AG08395 (cell line): ENCODE results near the gene TNNT2.
A peak's percentile ranks its signal among the peaks of the same experiment; 100 is the strongest.

Experiments
- DNase-seq: peaks from one replicate; pipeline ENCODE4 v3.0.0; 2012; ENCODE audit warnings: mixed read lengths, low spot score

TNNT2 gene

DNA sequence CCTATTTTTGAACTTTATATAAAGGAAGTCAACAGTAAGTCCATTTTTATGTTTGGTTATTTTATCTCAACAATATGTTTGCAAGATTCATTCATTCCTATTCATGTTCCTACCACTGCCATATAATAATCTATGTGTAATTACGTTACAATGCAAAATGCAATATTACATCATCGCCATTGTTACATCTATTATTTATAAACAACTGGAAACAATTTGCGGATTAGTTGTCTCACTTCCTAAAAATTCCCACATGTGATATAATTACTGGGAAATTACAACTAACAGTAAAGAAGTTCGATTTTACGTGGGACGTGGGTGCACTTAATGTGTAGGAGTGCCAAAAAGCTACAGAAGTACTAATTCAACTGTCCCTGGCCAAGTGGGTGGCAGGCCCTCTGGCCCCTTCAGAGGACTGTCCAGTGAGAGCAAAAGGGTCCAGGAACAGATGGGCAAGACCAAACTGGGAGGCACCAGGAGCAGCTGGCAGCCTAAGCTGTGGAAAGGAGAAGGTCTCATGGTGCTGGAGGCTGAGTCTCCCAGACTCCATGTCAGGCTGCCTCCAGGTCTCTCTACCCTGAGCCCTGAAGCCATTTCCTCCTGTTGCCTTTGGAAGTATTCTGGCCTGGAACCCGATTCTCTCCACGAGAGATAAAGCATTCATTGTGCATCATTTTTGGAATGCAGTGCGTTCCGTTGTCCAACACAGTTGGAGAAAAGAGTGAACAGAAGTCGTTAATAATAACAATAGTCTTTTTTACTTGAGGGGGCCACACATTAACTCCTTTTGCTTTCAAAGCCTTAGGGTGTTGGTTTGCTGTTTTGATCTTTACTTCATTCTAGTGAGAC is 42.9 kb downstream of the TNNT2 start:
- peak; percentile 33 for DNase-seq

DNA sequence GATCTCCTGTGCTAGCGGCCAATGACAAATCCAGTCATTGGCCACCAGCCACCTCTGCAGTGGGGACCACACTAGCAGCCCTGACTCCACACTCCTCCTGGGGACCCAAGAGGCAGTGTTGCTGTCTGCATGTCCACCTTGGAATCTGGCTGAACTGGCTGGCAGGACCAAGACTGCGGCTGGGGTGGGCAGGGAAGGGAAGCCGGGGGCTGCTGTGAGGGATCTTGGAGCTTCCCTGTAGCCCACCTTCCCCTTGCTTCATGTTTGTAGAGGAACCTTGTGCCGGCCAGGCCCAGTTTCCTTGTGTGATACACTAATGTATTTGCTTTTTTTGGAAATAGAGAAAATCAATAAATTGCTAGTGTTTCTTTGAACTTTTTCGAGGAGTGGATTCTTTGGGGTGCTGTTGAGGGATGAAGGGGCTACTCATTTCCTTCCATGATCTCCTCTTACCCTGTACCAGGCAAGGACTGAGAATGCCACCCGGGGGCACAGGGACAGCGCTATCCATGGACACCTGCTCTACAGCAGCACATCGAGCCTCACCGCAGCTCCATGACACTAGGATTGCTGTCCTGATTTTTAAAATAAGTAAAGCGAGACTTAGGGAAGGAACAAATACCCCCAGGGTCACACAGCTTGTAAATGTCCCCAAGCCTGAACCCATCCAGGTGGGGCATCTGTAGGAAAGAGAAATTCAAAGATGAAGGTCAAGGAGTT is 44.7 kb downstream of the TNNT2 start:
- no peak for DNase-seq

DNA sequence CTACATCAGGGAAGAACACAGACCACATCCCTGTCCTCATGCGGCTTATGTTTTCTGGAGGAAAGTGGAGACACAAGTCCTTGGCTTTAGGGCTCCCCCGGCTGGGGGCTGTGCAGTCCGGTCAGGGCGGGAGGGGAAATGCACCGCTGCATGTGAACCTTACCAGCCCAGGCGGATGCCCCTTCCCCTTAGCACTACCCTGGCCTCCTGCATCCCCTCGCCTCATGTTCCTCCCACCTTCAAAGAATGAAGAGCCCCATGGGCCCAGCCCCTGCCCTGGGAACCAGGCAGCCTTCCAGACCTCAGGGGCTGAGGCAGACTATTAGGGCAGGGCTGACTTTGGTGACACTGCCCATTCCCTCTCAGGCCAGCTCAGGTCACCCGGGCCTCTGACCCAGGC is 45.5 kb downstream of the TNNT2 start:
- DNase-seq: no peak

DNA sequence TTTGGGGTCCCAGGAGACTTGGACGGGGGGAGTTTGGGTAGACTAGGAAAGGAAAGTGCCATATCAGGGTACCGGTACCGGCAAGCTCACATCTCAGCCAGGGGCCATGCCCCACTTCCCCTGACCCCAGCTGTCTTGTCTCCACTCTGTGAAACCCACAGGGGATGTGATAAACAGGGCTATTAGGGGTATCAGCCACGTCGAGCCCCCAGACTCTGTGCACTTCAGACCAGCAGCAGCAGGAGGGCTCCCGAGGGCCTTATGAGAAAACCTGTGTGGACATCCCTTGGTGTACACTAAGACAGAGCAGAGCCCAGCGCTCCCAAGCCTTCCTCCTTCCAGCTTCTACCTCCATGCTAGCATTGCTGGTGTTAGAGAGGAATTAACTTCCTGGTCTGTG is 46.3 kb downstream of the TNNT2 start:
- no peak for DNase-seq

DNA sequence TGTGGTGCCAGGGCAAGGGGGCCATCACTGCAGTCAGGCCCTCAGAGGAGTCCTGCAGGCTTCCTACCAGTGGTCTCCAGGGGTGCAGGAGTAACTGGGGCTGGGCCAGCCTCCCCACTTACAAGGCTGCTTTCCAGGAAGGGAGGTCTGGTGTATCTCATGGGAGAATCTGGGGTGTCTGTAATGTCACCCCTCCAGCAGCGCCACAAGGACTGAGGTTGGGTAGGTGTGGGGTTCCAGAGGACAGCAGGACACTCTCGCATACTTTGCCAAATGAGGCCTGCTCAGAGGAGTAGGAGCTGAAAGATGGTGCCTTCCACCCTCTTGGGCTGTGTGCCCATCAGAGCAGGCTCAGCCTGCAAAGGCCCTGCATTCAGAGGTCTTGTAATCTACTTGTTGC is 46.9 kb downstream of the TNNT2 start:
- DNase-seq: no peak

DNA sequence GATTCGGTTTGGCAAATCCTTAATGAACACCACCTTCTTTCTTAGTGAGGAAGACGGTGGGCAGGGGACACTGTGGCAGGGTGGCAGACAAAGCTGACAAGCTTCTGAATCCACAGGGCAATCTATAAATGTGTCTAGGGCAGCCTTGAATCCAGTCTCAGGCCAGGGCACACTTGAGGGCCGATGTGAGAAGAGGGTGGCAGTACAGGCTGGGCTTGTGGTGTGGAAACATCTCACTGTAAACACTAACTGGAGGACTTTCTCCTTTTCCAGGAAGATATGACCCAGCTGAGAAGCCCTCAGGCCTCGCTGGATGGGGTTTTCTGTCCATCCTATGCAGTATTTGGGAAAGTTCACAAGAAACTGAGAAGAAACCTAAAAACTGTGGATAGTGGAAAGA is 47.7 kb downstream of the TNNT2 start:
- no peak for DNase-seq

DNA sequence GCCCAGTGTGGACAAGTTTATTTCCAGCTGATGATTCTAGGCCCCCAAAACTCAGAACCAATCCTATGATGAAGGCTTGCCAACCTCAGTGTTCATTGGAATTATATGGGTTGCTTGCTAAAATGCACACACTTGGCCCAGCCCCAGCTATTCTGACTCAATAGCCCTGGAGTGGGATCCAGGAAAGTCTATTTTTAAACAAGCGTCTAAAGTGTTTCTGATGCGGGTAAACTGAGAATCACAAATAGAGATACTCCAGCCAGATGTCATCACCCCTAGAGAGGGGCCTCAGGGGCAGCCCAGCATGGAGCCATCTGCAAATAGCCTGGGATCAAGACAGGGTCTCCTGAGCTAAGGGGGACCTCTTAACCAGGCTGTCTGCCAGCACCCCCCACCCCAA is 48.2 kb downstream of the TNNT2 start:
- DNase-seq: peak; percentile 28

DNA sequence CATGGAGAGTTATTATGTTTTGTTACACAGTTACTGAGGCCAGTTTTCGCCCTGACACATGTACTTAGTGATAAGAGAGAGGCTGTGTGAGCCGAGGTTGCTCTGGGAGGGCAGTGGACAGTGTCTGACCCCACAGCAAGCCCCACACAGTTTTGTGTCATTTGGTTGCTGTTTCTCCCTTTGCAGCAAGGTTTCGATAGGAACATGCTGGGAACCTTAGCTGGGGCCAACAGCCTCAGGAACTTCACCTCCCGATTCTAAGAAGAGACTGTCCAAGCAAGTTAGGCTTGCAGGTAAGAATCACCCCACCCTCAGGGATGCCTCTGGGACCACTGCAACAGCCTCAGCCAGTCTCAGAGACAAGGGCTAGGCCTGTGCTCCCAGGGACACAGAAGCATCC is 48.9 kb downstream of the TNNT2 start:
- DNase-seq: no peak

DNA sequence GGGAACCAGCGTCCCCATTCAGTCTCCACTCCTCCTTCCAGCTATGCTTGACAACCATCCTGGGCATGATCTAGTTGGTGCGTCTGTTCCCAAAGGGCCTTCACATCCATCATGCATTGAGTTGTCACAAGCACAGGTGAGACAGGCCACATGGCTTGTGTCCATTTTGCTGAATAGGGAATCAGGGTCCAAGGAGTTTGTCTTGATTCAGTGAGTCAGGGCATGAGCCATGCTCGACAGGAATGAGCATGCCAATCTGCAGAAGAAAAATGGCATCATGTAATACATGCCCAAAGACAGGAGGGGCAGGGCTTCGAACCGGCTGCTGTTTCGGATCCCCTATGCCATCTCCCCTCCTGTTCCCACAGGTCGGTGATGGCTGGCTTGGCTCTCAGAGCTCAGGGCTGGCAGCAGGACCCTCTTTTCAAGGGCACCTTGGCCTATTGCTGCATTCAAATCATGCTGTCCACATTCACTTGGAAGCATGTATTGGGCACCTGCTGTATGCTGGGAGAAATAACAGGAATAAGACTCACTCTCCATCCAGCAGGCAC is 49.7 kb downstream of the TNNT2 start:
- DNase-seq: no peak

DNA sequence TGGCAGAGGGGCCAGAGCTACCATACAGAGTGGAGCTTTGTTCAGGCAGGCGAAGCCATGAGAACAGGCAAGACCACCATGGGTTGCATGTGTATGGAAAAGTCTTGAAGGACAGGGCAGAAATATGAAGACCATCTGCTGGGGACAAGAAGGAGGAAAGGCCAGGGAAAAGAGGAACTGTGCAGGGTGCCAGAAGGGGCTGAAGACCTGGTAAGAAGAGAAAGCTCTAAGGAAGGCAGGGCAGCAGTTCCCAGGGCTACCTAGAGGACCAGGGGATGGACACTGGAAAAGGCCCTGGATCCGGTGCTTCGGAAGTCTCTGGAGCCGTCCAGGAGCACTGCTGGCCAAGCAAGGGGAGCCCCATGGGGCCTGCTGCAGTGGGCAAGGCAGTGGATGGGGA is 50.8 kb downstream of the TNNT2 start:
- DNase-seq: no peak

DNA sequence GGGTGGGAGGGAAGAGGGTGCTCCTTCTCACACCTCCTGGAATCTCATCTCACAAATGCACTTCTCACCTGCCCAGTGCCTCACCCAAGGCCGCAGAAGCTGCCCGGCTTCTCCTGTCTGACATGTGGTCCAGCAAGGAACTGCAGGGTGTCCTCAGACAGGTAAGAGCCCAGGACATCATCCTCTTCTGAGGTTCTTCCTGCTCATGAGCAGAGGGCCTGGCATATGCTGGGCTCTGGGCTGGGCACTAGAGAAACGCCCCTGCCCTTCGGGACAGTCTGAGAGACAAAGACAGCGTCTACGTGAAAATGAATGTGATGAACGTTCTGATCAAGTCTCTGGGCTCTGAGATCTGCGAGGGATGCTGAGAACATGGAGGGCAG is 51.8 kb downstream of the TNNT2 start:
- DNase-seq: no peak

DNA sequence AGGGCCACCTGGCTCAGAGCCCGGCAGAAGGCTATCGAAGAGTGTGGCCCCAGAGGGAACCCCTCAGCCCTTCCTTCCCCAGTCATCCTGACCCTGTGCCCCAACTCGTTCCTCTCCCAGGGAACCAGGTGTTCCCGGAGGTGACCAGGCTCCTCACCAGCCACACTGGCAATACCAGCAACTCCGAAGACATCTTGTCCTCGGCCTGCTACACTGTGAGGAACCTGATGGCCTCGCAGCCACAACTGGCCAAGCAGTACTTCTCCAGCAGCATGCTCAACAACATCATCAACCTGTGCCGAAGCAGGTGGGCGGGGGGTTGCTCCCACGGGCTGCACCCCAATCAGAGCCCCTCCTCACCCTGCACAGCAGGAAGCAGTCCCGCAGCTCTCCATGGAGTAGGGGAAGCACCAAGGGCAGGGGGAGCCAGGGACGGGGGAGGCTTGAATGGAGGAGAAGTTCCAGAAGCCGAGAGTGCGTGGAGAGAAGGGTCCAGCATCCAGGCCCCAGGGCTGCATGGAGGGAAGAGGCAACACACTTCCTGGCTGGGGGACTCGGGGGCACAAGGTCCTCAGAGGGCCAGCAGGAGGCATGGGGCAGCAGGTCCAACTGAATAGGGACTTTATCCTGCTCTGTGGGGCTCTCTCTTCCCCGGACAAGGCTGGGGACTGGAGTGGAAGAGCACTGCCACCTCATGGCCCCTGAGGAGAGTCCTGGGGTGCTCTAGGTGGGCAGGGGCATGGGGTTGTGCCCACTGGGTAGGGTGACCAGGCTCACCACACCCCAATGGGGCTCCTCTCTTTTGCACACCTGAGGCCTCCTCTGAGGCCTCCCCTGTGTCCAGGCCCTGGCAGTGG is 52.4 kb downstream of the TNNT2 start:
- DNase-seq: no peak

DNA sequence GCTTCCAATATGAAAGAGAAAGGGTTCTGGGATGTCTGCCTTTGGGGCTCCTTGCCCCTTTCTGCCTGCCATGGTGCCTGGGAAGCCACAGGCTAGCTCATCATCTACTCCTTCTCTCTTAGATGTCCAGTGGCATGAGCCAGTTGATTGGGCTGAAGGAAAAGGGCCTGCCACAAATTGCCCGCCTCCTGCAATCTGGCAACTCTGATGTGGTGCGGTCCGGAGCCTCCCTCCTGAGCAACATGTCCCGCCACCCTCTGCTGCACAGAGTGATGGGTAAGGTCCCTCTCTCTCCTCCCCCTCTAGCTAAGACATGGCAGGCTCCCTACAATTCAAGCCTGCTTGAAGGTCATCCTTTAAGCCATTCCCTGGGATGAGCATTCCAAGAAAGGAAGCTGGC is 53.2 kb downstream of the TNNT2 start:
- no peak for DNase-seq

DNA sequence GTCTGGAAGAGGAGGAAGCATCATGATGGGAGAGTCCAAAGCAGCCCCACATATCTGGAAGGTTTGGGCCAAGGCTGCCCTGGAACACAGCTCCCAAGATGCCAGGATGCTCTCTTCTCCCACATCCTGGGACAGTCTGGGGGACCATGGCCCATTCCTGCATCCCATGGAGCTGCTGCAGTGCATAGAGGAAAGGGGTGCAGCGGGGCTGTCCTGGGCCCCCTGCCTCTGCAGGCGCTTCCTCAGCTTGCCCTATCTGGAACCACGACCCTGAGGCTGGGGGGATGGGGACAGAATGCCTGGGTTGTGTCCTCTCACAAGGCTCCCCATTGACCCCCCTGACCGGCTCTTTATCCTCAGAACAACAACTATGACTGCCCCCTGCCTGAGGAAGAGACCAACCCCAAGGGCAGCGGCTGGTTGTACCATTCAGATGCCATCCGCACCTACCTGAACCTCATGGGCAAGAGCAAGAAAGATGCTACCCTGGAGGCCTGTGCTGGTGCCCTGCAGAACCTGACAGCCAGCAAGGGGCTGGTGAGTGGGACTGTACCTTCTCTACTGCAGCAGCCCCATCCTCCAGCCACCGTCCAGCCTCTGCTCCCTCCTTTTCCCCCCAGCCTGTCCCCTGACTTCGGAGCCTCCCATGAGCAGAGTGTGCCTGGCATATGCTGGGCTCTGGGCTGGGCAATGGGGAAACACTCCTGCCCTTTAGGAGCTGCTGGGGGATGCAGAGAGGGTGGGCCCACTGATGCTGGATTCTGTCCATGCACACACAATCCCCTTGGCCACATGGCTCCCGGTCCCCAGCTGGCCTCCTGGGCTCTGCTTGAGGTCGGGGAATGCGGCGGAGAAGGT is 54.6 kb downstream of the TNNT2 start:
- no peak for DNase-seq

DNA sequence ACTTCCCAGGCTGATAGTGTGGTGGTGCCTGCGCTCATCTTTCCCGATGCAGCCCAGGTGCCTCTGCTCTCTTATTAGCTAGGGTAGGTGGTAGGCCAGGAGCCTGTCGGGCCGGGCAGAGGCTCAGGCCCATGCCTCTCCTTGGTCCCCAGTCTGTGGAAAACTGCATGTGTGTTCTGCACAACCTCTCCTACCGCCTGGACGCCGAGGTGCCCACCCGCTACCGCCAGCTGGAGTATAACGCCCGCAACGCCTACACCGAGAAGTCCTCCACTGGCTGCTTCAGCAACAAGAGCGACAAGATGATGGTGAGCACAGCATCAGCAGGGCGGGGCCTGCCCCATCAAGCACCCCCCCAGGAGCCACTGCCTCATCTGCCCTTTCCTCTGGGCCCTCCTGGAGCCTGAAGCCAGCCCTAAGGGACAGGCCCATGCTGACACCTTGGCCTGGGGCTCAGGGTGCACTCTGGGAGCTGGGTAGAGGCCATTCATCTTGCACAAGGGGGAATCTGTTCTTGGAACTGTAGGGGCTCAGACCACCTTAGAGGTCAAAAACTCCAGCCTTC is 55.6 kb downstream of the TNNT2 start:
- DNase-seq: no peak

DNA sequence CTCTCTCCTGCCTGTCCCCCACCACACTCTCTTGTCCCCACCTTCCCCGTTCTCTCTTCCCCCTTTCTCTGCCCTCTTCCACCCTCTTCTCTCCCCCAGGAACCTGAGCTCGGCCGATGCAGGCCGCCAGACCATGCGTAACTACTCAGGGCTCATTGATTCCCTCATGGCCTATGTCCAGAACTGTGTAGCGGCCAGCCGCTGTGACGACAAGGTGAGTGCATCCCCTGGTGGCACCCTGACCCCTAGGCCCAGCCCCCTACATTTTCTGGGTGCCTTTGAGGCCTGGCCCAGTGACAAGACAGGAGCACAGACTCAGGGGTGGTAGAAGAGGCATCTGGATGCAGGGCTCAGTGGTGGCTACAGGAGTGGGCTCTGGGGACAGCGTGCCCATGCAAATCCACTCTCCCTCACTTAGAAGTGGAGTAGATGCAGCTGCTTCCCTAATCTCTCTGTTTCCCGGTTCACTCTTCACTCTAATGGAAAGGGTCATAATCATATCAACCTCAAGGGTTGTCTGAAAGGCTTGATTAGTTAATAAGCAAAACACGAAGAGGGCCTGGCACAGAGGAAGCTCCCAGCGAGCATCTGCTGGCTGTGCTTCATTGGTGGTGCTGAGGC is 57.2 kb downstream of the TNNT2 start:
- no peak for DNase-seq

DNA sequence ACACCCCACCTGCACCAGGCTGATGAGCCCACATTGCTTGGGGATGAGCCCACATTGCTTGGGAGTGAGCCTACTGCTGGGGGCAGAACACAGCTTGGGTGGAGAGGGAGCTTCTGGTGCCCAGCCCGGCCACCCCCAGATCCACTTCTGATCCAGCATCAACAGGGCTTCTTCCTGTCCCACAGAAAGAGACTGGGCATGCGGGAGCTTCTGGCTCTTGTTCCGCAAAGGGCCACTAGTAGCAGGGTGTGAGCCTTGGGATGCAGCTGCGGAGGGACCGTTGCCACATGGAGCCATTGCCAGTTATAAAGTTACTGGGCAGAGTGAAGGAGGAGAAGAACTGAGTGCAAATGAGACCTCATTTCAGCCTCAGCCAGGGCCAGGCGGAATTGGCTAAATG is 57.8 kb downstream of the TNNT2 start:
- DNase-seq: no peak

DNA sequence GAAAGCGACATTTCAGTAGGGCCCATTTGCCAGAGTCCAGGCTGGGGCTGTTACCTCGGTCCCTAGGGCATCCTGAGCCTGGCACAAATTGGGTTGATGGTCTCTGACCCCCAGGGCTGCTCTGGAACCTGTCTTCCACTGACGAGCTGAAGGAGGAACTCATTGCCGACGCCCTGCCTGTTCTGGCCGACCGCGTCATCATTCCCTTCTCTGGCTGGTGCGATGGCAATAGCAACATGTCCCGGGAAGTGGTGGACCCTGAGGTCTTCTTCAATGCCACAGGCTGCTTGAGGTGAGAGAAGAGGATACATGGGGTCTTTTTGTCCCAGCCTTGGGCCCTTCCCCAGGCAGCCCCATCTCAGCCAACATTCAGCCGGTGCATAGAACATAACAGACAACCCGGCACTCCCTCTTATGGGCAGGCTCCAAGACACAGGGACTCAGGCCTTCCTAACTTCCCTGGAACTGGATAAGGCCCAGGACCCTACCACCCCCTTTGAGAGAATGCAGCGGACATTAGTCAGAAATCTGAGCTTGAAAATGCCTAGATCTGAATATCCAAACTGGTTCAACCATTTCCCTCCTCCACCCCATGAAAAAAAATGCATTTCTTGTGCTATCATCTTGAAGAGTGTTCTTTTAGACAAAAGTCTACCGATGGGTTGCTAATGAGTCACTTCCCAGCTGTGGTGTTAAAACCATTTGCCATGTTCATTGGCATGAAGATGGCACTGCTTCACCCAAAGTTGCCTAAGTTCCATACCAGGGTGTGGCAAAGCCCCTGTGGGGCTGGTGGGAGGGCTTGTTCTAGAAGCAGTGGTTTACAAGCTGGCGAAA is 58.8 kb downstream of the TNNT2 start:
- DNase-seq: no peak

DNA sequence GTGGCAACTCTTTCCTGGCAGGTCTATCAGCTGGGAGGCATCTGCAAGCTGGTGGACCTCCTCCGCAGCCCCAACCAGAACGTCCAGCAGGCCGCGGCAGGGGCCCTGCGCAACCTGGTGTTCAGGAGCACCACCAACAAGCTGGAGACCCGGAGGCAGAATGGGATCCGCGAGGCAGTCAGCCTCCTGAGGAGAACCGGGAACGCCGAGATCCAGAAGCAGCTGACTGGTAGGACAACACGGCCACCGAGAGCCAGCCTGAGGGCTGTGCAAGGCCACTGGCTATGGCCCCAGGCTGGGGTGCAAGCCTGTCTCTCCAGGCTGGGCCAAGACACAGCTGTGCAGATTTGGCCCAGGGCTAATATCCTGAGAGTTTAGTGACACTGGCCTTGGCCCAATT is 59.9 kb downstream of the TNNT2 start:
- no peak for DNase-seq

DNA sequence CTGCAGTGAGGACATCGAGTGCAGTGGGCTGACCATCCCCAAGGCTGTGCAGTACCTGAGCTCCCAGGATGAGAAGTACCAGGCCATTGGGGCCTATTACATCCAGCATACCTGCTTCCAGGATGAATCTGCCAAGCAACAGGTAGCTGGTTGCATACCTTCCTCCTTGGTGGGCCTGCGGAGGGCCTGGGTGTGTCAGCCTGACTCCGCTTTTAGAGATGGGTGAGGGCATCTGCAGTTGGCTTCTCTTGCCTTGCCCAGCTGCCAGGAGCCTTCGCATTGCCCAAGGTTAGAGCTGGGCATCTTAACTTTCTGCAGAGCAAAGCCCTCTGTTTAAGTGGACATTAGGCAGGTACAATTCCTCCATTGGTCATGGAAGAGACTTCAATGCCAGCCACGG is 60.9 kb downstream of the TNNT2 start:
- DNase-seq: no peak
